HG03354 (cell line): Measurements from ENCODE around the gene MLPH.
"Not testable (repeated sequence)": the region's sequence is repeated elsewhere in the genome, so short reads cannot be mapped to it uniquely, and the experiment has no call there.

Experiments used
- ATAC-seq: cut with Tn5 transposase; IDR thresholded peaks from one replicate; pipeline ENCODE4 v1.9.1; 2021; ENCODE audit warnings: mild to moderate bottlenecking; ENCODE audit not compliant: unreplicated experiment, poor library complexity, severe bottlenecking

The MLPH gene

DNA sequence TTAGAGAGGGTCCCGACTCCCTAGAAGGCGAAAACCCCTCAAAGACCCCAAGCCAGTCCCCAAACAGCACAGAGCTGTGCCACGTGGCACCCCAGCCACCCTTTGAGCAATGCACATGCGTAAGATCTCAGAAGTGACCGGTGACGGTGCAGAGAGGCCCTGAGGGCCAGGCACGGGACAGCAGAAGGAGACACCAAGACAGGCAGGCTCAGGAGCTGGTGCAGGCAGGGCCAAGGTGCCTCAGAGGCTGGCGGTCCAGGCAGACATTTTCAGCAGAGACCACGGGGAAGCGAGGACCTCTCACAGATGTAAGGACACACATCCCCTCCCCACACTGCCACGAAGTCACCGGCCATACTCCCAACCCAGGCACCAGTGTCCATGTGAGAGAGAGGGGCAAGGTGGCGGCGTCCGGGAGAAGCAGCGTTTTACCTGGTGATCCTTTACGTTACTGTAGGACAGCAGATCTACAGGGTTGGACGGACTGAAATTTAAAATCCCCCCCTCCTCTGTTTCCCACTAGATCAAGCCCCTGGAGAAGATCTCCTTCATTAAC is 105.5 kb downstream of the MLPH start:
- no peak for ATAC-seq

DNA sequence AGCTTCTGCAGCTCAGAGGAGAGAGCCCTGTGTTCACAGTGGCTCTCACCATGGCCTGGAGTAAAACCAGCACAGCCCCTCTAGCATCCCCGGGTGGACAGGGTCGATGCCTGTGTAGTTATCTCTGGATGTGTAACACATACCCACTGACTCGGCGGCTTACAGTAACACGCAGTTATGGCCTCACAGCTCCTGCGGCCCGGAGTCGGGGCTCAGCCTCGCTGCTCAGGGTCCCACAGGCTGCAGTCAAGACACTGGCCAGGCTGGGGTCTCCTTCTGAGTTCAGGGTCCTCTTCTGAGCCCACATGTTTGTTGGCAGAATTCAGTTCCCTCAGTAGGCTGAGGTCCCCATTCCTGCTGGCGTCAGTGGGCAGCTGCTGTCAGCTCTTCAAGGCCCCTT is 106.0 kb downstream of the MLPH start:
- no peak for ATAC-seq

DNA sequence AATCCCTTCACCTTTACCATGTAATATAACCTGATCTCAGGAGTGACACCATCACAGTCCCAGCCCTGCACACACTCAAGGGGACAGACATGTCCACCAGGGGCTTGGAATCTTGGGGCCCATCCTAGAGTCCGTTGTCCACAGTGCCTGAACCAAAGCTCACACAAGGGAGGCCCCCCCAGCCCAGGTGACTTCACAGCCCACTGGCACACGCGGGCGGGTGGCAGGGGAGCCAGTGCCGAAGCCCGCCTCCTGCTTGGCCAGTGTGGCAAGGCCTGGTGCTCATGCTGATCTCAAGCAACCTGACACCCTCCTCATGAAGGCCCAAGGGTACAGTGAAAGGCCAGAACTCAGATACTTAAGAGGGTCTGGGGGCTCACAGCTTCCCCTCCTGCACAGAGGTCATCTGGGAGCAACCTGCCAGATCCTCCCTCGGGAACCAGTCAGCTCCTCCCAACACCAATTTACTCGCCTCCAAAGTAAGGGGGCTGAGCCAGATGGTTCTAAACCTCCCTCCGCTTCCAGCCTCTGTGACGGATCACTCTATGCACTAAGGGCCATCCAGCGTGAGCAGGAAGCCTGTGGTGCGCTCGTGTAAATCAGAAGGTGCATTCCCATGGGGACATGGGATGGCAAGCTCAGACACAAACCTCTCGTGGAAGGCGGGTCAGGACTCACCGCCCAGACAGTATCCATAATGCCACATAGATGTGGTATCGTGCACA is 106.7 kb downstream of the MLPH start:
- ATAC-seq = no peak

DNA sequence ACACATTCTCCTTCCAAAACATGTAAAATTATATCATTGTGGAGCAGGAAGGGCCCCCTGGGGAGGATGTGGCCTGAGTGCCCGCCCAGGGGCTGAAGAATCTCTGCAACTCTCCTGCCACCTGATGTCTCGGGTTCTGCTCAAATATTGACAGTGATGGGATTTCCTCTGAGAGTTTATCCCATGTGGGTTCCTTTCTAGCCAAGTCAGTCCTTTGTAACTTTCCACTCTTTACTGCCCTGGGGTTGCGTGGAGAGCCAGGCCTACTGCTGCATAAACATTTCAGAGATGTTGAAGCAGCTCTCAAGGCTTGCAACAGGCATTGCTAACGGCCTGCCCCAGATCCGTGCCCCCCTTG is 107.4 kb downstream of the MLPH start:
- ATAC-seq = no peak

DNA sequence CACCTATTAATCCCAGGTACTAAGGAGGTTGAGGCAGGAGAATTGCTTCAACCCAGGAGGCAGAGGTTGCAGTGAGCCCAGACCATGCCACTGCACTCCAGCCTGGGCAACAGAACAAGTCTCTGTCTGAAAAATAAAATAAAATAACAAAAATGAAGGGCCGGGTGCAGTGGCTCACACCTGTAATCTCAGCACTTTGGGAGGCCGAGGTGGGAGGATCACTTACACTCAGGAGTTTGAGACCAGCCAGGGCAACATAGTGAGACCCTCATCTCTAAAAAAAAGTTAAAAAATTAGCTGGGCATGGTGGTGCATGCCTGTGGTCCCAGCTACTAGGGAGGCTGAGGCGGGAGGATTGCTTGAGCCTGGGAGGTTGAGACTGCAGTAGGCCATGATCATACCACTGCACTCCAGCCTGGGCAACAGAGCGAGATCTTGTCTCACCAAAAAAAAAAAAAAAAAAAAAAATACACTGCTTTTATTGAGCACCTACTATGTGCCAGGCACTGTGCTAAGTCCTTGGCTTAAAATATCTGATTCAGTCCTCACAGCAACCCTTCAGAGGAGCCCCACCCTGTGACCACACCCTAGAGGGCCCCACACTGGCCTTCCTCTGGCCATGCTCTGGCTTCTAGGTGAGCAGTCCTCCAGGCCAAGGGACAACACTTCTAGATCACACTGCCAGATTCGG is 108.9 kb downstream of the MLPH start:
- ATAC-seq = not testable (repeated sequence)

DNA sequence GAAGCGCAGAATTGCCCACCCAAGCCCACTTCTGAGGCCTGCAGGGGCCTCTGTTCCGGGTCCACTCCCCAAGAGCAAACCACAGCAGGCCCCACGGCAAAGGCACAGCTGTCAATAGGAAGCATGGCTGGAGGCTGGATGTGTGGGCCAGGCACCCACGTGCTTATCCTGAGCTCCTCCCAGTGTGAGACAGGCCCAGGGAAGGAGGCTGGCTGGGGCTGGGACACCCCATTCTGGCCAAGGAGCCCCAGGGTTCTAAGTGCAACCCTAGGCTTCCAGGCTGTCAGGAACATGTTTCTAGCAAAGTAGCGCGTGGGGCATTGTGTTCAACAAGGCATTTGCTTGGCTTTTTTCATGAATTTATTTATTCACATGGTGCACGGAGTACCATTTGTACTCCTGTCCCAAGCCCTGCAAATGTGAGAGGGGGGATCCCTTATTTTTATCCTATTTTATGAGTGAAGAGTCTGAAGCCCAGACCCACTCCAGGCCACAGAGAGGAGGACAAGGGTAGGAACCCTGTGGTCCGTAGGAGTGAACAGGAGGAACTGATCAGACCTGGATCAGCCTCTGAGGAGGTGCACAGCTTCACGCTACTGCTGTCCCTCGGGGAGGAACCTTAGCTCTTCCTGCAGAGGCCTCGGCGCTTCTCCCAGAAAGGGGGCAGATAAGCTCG is 109.6 kb downstream of the MLPH start:
- no peak for ATAC-seq

DNA sequence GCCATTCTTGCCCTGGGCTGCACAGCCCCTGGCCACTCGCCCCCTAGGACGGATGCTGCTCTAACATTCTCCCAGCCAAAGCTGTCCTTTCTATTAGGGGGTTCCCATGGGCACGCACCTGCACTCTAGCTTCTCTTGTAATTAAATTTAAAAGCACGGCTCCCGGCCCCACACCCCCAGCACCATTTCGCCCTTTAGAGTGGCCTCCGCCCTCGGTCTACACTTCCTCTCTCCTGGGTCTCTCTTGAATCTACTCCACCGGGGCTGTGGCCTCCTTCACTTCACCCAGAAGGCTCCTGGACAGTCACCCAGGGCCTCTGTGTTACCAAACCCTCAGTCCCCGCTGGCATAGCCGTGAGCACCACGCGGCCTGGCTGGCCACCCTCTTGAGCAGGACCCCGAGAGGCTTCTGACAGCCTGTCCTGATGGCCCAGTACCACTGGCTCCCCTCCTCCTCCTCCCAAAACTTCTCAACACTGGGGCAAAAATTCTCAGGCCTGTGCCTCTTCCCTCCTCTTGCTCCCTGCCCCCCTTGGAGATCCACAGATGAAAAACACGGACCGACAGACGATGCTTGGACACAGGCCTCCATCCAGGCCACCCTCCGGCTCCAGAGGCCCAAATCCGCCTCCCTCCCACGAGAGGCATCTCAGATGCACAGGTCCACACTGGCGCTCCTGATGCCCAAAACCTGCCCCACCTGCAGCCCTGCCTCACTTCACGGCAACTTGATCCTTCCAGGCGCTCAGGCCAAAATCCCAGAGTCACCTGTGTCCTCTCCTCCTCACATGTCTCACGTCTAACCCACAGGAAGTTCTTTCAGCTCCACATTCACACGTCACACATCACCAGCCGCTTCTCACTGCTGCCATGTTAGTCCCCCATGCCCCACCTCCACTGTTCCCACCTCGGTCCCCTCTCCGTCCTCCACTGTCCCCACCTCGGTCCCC is 110.4 kb downstream of the MLPH start:
- ATAC-seq = no peak

DNA sequence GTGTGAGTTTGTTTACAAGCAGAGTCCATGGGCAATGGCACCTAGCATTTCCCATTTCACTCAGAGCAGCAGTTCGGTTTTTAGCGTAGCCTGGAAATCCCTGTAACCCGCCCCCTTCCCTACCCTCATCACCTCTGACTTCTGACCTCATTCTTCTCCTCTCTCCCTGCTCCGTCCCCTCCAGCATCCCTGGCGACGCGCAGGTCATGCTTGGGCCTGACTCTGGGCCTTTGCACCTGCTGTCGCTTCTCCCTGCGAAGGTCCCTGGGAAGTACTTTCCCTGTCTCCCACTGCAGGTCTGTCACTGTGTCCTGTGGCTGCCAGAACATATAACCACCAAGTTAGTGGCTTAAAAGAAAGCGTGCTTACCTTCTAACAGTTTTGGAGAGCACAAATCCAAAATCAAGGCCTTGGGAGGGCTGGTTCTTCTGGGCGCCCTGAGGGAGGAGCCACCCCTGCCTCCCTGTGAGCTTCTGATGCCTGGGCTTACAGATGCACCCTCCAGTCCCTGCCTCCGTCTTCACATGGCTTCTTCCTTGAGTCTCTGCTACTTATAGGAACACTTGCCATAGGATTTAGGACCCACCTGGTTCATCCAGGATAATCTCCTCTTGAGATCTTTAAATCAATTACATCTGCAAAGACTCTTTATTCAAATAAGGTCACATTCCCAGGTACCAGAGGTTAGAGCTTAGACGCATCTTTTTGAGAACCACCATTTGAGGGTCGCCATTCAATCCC is 111.6 kb downstream of the MLPH start:
- no peak for ATAC-seq

DNA sequence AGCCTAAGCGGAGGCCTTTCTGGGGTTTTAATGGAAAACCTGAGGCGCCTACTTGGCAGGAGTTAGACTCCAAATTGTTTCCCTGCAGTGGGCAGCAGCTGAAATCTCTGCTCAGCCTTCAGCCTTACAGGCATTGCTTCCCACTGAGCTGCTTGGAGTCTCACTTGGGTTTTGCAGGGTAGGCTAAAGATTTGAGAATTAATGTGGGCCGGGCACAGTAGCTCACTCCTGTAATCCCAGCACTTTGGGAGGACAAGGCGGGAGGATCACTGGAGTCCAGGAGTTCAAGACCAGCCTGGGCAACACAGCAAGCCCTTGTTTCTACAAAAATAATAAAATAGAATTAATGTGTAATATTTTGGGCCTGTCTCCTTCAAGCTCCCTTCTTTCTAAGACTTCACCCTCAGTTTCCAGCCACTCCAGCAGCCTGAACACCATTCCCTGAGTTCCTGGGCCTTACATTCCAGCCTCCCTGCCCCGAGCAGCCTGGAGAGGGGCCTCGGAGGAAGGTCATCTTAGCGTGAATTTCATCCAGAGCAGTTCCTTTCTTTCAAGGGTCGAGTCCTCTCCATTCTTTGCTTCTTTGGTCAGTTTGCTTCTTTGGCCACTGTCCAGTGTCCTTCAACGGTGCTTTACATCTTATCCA is 112.5 kb downstream of the MLPH start:
- ATAC-seq = no peak

DNA sequence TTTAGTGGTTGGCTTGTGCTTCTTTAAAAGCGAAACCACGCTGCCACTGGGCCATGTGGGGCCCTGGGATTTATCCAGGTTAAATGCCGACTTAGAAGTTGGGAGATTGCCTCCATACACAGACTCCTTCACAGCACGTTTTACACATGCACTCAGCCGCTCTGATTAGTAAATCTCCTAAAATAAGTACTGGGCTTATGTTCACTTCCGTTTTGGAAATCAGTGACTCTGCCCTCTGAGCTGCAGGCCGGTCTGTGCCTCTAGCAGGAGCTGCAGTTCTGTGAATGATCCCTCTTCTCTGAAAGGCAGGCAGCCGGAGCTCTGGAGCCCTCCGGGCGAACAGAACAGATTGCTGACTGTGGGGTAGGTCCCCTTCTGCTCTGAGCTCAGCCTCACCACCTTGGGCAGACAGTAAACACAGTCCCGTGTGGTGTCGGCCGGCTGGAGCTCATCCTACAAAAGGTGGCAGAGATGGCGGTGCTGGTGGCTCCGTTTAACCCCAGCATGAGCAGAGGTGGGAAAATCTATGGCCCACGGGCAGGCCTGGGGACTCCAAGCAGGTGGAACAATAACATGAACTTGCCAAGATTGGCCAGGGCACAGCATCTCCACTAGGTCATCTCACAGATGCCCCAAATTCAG is 113.3 kb downstream of the MLPH start:
- no peak for ATAC-seq

DNA sequence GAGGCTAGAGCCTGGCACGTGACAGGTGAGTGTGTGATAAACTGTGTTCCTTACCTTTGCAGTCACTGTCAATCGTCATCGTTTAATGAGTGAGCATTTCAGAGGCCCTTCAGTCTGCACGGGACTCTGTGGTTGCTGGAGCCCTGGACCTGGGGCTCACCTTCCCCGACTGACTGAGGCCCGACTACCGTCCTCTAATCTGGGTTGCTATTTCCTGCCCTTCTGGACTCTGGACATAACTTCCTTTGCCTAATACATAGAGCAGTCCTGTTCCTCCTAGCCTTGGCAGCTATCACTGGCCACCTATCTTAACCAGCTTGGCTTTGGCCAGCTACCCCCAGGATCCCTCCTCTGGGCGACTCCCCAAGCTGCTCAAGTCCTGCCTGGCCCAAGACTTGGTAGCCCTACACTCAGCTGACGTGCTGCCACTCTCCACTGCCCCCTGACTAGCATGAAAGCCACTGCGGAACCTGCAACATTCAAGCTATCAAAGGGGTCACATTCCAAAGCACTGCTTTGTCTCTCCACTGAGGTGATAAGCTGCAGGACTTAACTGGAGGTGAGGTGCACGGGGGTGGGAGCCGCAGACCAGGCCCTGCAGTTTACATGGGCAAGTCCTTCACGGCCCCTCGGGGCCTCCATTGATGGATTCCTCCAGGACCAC is 114.5 kb downstream of the MLPH start:
- no peak for ATAC-seq

DNA sequence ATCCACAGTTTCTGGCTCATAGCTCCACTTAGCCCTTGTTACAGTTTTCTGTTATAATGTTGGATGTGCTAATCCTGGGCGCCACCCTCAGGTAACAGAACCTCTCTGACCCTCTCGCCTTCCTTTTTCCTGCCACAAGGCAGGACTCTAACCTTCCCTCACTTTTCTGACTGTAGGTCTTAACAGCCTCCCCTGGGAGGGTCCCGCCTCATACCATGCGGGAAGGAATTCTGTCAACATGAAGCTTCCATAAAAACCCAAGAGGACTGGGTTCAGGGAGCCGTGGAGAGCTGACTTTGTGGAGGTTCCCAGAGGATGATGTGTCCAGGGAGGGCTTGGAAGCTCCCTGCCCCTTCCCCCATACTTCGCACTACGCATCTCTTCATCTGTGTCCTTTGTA is 115.4 kb downstream of the MLPH start:
- ATAC-seq = no peak

DNA sequence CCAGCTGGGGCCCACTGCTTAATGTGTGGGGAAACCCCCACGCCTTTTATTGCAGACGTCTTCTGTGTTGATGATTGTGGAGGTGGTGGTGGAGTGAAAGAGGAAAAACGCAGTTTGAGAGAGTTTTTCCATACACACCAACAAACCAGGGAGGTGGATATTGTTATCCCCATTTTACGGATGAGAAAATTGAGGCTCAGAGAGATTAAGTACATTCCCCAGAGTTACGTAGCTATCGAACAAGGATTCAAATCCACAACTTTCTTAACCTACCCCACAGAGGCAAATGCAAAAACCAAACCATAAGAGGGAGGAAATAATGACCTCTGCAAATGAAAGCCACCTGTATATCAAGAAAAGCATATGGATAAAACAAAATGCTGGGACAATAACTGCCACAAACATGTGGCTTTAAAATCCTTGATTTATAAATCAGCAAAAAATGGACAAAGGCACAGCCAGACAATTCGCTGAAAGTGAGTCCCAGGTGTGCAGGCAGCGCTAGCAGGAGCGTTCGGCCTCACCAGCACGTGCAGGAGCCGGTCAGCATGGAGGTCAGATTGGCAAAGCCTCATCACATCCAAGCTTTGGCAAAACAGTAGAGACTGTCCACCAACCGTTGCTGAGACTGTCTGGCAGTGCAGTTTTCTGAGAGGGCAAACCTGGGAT is 116.1 kb downstream of the MLPH start:
- no peak for ATAC-seq

DNA sequence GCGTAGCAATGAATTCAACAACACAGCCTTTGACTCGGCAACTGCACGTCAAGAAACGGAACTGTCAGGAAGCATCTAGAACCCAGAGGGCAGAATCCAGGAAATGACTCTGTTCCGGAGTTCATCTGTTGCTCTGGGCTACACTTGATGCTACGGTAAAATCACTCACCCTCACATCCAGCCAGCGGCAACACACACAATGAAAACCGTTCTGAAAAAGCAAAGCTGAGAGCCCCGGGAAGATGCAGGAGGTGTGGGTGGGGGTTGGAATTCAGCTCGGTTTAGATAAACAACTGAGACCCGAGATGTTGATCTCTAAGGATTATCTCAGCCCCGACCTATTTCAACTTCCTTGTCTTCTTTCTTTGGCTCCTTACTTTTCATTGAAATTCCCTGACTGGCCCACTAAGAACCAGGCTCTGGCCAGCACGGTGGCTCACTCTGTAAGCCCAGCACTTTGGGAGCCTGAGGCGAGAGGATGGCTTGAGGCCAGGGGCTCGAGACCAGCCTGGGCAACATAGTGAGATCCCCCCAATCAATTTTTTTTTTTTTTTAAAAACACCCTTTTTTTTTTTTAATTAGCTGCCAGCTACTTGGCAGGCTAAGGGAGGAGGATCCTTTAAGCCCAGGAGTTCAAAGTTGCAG is 116.8 kb downstream of the MLPH start:
- ATAC-seq = no peak

DNA sequence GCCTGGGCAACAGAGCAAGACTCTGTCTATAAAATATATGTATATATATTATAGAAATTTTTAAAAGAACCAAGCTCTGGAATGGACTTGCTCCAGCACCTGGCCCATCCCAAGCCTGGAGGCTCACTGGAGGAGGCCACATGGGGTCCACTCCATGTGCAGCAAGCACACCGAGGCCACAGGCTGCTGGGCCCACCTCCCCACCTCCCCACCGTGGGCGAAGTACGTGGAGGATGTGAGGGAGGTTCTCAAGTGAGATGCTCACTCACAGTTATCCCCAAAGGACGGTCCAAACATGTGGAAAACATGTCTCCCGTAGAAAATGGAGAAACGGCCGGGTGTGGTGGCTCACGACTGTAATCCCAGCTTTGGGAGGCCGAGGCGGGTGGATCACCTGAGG is 117.3 kb downstream of the MLPH start:
- no peak for ATAC-seq
